Nucleus accumbens (tissue), 56 donors: Measurements from ENCODE around the gene EPN1.
"Not testable (repeated sequence)": the region's sequence is repeated elsewhere in the genome, so short reads cannot be mapped to it uniquely, and the experiment has no call there.

Source experiments
- DNase-seq, 56 donors: peaks; one replicate each; lab custom pipeline; 2025; lab: John Stamatoyannopoulos, UW

The EPN1 gene

DNA sequence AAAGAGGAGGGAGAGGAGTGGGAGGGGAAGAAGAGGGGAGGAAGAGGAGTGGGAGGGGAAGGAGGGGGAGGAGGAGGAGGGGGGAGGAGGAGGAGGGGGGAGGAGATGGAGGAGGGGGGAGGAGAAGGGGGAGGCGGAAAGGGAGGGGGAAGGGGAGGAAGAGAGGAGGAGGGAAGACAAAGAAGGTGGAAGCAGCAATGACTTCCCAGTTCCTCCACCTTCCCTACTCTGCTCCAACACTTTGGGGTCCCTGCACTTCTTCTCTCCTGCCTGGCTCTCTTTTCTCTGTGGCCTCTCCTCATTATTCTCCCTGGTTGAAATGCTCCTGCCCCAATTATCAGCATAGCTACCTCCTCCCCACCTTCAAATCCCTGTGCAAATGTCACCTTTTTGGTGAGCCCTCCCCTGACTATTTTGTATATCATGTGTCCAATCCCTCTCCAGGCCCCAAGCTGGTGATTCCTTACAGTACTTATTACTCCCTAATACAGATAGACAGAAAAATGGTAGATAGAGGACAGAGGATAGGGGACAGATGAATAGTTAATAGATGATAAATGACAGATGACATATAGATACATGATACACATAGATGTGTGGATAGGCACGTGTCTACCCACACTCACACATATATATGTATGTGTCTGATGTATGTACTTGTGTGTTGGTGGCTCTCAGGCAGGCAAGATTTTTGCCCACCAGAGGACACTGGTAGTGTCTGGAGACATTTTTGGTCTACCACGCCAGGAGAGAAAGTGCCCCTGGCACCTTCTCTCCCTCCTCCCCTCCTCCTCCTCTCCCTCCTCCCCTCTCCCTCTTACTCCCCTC, 38.0 kb downstream of the EPN1 start:
- DNase-seq = no peak

DNA sequence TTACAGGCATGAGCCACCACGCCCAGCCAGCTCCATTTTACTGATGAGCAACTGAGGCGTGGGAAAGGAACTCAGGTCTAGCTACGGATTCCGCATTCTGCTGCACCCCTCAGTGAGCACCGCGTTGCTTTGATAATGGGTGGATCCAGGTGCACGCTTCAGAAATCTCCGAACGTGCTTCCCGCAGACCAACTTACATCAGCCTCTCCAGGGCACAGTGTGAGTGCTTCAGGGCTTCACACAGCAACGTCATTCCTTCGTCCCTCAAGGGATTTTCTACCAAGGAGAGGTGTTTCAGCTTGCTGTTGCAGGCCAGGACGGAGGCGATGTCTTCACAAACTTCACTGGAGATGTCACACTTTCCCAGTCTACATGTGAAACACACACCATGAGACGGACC, 41.5 kb downstream of the EPN1 start:
- no peak for DNase-seq

DNA sequence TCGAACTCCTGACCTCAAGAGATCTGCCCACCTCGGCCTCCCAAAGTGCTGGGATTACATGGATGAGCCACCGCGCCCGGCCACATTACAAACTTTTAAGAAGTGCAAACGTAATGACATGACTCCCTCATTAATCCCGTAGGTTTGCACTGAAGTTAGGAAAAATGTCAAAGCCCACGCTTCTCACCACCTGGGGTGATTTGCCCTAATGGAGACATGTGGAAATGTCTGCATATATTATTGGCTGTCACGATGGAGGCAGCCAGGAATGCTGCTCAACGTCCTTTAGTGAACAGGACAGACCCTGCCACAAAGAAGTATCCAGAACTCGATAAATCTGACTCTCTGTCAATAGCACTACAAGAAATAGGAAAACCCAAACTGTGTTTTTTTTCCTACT, 42.2 kb downstream of the EPN1 start:
- no peak for DNase-seq

DNA sequence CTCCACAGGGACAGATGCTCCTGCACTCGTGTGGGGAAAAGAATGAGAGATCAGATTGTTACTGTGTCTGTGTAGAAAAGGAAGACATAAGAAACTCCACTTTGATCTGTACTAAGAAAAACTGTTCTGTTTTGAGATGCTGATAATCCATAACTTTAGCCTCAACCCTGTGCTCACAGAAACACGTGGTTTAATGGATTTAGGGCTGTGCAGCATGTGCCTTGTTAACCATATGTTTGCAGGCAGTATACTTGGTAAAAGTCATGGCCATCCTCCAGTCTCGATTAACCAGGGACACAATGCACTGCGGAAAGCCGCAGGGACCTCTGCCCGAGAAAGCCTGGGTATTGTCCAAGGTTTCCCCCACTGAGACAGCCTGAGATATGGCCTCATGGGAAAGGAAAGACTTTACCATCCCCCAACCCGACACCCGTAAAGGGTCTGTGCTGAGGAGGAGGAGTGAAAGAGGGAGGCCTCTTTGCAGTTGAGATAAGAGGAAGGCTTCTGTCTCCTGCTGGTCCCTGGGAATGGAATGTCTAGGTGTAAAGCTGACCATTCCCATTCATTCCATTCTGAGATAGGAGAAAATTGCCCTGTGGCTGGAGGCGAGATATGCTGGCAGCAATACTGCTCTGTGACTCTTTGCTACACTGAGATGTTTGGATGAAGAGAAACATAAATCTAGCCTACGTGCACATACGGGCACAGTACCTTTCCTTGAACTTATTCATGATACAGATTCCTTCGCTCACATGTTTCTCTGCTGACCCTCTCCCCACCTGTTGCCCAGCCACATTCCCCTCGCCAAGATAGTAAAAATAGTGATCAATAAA, 43.1 kb downstream of the EPN1 start:
- not testable (repeated sequence) for DNase-seq

DNA sequence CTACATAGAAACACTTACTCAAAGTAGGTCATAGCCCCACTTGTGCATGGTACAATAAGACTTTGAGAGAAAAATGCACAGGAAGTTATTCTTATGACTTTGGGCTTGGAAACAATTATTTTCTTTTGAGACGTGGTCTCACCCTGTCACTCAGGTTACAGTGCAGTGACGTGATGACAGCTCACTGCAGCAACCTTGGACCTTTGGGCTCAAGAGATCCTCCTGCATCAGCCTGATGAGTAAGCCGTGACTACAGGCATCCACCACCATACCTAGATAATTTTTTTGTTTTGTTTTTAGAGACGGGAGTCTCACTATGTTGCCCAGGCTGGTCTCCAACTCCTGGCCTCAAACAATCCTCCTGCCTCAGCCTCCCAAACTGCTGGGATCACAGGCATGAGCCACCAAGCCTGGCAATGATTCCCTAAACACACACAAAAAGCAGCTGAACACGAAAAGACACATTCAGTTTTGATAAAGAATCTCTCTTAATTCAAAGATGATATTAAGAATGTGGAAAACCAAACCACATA, 45.3 kb downstream of the EPN1 start:
- DNase-seq = no peak

- DNase-seq = no peak
Observed at GRCh38 chr19:55720801-55721200, 45.8 kb downstream of the EPN1 start.

- DNase-seq = no peak
Observed at GRCh38 chr19:55723491-55723890, 48.5 kb downstream of the EPN1 start.

- DNase-seq = not testable (repeated sequence)
Observed at GRCh38 chr19:55730378-55730777, 55.4 kb downstream of the EPN1 start.

GRCh38 chr19:55738302-55738701, 63.3 kb downstream of the EPN1 start, which contains the start of gene NLRP9:
Gene NLRP9 (minus strand): TSS chr19:55738402. CDS start chr19:55738374, 28 bp downstream.
- no peak for DNase-seq

DNA sequence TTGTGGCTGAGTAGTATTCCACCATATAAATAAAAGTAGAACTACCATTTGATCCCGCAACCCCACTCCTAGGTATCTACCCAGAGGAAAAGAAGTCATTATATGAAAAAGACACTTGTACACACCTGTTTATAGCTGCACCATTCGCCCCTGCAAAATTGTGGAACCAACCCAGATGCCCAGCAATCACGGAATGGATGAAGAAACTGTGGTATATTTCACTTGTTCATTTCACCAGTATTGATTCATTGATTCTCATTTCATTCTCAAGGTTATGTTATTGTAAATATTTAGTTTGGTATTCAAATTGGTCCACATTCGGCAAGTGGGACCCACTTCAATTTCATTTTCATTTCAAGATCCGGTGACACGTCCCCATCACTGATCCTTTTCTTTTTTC, 75.7 kb downstream of the EPN1 start:
- no peak for DNase-seq

- DNase-seq = no peak
Observed at GRCh38 chr19:55753401-55753800, 78.4 kb downstream of the EPN1 start.

- not testable (repeated sequence) for DNase-seq
Observed at GRCh38 chr19:55756808-55757207, 81.8 kb downstream of the EPN1 start.

DNA sequence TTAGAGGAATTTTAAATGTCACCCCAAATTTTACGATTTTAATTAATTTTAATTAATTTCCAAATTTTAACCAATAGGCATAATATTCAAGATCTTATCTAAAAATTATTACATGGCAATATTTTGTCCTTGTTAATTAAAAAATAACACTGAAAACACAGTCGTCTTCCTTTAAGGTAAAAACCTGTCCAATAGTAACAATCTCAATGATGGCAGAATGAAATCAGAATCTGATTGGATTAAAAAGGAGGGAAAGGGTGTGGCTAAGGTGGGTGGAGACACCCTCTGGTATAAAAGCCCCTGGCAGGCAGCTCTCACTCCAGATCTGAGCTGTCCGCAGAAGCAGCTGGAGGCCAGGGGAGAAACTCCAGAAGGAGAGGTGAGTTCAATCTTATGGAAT, 83.8 kb downstream of the EPN1 start, which contains the start of gene RFPL4A:
Gene RFPL4A, plus strand, starts transcription at position 301 of the 400 bp plus-strand sequence. CDS start 2,704 bp downstream, outside the sequence.
- DNase-seq = not testable (repeated sequence)
